ENCODE measurements around the gene LGALS7B.
"Not testable (repeated sequence)": the region's sequence is repeated elsewhere in the genome, so short reads cannot be mapped to it uniquely, and the experiment has no call there.

The LGALS7B gene

GRCh38 chr19:38742906-38743305 lies 46.1 kb upstream of the LGALS7B start:
- TF ChIP-seq, protein P1, sequence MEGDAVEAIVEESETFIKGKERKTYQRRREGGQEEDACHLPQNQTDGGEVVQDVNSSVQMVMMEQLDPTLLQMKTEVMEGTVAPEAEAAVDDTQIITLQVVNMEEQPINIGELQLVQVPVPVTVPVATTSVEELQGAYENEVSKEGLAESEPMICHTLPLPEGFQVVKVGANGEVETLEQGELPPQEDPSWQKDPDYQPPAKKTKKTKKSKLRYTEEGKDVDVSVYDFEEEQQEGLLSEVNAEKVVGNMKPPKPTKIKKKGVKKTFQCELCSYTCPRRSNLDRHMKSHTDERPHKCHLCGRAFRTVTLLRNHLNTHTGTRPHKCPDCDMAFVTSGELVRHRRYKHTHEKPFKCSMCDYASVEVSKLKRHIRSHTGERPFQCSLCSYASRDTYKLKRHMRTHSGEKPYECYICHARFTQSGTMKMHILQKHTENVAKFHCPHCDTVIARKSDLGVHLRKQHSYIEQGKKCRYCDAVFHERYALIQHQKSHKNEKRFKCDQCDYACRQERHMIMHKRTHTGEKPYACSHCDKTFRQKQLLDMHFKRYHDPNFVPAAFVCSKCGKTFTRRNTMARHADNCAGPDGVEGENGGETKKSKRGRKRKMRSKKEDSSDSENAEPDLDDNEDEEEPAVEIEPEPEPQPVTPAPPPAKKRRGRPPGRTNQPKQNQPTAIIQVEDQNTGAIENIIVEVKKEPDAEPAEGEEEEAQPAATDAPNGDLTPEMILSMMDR (IDR thresholded peaks at IDR 0.05; ENCODE audit: low read length, missing control alignments): no peak
- DNase-seq (ENCODE audit: low read depth): no peak
- H3K4me3 ChIP-seq (replicated peaks; ENCODE audit: low read depth, low read length): no peak overlapping the region

DNA sequence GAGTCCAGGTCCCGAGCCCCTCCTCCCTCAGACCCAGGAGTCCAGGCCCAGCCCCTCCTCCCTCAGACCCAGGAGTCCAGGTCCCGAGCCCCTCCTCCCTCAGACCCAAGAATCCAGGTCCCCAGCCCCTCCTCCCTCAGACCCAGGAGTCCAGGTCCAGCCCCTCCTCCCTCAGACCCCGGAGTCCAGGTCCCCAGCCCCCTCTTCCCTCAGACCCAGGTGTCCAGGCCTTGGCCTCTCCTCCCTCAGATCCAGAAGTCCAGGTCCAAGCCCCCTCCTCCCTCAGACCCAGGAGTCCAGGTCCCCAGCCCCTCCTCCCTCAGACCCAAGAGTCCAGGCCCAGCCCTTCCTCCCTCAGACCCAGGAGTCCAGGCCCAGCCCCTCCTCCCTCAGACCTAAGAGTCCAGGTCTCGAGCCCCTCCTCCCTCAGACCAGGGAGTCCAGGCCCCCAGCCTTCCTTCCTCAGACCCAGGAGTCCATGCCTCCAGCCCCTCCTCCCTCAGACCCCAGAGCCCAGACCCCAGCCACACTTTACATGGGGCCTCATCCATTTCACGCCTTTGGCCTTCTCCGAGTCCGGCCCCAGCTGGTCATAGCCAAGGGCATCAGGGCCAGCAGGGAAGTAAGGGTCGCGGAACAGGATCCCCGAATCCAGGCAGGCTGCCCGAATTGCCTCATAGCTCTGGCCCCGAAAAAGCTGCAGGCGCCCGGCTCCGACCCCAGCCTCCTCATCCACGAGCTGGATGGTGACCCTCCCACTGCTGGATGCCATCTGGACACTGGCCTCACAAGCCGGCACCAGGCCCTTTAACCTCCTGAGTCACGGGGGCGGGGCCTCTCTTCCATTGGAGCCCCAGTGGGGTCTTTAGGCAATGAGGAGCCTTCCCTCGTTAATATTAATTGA lies 45.4 kb upstream of the LGALS7B start:
- DNase-seq (ENCODE audit: low read depth): no peak
- TF ChIP-seq, protein P1 (IDR thresholded peaks at IDR 0.05; ENCODE audit: low read length, missing control alignments): no peak
- H3K4me3 ChIP-seq (replicated peaks; ENCODE audit: low read depth, low read length): no peak overlapping the region

DNA sequence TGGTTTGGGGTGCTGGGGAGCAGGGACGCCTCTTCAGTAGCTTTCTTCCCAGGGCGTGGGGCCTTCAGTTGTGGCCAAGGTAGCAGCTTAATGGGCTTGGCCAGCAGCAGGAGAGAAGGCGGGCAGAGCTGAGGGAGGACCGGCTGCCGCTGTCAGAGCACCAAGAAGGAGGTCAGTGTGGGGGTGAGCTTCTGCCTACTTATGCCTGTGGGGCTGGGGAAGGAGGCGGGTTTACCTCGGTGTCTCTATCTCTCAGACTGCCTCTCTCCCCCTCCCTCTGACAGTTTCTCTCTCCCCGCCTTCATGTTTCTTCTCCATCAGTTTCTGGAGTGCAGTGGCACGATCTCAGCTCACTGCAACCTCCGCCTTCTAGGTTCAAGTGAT lies 44.7 kb upstream of the LGALS7B start, which contains the start of gene CAPN12:
CAPN12 (minus strand) TSS at position 177 of the 384 bp plus-strand sequence. CDS start 309 bp downstream, outside the sequence.
- no peak for DNase-seq (ENCODE audit: low read depth)
- H3K4me3 ChIP-seq (replicated peaks; ENCODE audit: low read depth, low read length): no peak within 1 kb of the TSS
- TF ChIP-seq, protein P1 (IDR thresholded peaks at IDR 0.05; ENCODE audit: low read length, missing control alignments): no peak

GRCh38 chr19:38744874-38745273 lies 44.1 kb upstream of the LGALS7B start:
- TF ChIP-seq, protein P1 (IDR thresholded peaks at IDR 0.05; ENCODE audit: low read length, missing control alignments): no peak
- no peak overlapping the region for H3K4me3 ChIP-seq (replicated peaks; ENCODE audit: low read depth, low read length)
- DNase-seq (ENCODE audit: low read depth): no peak

DNA sequence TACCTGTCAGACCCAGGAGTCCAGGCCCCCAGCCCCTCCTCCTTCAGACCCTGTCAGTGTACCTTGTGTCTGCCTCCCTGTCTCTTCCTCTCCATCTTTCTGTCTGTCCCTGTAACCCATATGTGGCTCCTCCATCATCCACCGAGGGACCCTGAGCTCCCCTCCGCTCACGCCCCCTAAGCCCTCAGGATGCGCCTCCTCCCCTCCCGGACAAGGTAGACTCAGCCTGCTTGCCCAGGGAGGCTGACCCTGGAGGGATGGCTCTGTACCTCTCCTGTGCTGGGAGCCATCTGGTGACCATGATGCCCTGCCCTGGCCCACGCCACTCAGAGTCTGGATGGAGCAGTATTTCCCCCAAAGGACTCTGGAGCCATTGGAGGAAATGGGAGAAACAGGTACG lies 43.7 kb upstream of the LGALS7B start:
- no peak overlapping the region for H3K4me3 ChIP-seq (replicated peaks; ENCODE audit: low read depth, low read length)
- no peak for DNase-seq (ENCODE audit: low read depth)
- TF ChIP-seq, protein P1 (IDR thresholded peaks at IDR 0.05; ENCODE audit: low read length, missing control alignments): no peak

GRCh38 chr19:38753783-38754182 lies 35.2 kb upstream of the LGALS7B start:
- not testable (repeated sequence) for DNase-seq (ENCODE audit: low read depth)

DNA sequence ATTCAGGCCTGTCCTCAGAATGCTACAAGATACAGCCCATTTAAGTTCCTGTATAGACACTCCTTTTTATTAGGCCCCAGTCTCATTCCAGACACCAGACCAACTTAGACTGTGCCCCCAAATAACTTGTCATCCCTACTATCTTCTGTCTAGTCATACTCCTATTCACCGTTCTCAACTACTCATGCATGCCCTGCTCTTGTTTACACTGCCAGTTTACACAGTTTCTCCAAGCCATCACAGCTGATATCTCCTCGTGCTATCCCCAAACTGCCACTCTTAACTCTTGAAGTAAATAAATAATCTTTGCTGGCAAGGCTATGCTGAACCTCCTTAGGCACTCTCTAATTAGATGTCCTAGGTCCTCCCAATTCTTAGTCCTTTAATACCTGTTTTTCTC lies 34.8 kb upstream of the LGALS7B start:
- not testable (repeated sequence) for H3K4me3 ChIP-seq (replicated peaks; ENCODE audit: low read depth, low read length); DNase-seq (ENCODE audit: low read depth)

More at GRCh38 chr19:38753783-38754182, 35.2 kb upstream of the LGALS7B start:
- H3K4me3 ChIP-seq (replicated peaks; ENCODE audit: low read depth, low read length): not testable (repeated sequence)

- DNase-seq (ENCODE audit: low read depth): no peak
- H3K4me3 ChIP-seq (replicated peaks; ENCODE audit: low read depth, low read length): no peak overlapping the region
- TF ChIP-seq, protein P1 (IDR thresholded peaks at IDR 0.05; ENCODE audit: low read length, missing control alignments): no peak
These were observed 29.4 kb upstream of the LGALS7B start for GRCh38 chr19:38759590-38760003.

DNA sequence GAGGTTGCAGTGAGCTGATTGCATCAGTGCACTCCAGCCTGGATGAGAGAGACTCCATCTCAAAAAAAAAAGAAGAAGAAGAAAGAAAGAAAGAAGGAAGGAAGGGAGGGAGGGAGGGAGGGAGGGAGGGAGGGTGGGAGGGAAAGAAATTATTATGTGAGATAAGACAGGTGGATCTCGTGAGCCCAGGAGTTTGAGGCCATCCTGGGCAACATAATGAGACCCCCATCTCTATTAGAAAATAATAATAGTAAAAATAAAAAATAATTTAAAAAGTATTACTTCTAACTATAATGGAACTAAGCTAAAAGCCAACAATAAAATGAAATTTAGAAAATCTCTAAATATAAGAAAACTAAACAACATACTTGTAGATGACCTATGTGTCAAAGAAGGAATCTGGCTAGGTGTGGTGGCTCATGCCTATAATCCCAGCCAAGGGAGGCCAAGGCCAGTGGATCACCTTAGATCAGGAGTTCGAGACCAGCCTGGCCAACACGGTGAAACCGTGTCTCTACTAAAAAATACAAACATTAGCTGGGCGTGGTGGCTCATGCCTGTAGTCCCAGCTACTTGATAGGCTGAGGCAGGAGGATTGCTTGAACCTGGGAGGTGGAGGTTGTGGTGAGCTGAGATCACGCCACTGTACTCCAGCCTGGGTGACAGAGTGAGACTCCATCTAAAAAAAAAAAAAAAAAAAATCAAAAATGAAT lies 28.0 kb upstream of the LGALS7B start:
- DNase-seq (ENCODE audit: low read depth); H3K4me3 ChIP-seq (replicated peaks; ENCODE audit: low read depth, low read length): not testable (repeated sequence)

DNA sequence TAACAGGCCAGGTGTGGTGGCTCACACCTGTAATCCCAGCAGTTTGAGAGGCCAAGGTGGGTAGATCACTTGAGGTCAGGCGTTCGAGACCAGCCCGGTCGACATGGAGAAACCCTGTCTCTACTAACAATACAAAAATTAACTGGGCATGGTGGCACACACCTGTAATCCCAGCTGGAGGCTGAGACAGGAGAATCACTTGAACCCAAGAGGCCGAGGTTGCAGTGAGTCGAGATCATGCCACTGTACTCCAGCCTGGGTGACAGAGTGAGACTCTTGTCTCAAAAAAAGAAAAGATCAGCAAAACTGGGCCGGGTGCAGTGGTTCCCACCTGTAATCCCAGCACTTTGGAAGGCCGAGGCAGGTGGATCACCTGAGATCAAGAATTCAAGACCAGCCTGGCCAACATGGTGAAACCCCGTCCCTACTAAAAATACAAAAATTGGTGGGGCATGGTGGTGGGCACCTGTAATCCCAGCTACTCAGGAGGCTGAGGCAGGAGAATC lies 27.1 kb upstream of the LGALS7B start:
- DNase-seq (ENCODE audit: low read depth); H3K4me3 ChIP-seq (replicated peaks; ENCODE audit: low read depth, low read length): not testable (repeated sequence)

Measured in fibroblast of pulmonary artery (primary cell).